VCaP (cell line): ENCODE measurements around the gene NKX2-3.

ENCODE experiments used
- H3K27ac ChIP-seq: fragments of 450-650 bp; 2 replicates; pipeline ENCODE4 v1.5.1; 2017
- TF ChIP-seq, protein P1 (sequence below): fragments of 450-650 bp; conservative IDR thresholded peaks from 2 replicates; pipeline ENCODE4 v1.5.1; 2017; ENCODE audit warnings: mild to moderate bottlenecking, moderate library complexity

Gene NKX2-3

DNA sequence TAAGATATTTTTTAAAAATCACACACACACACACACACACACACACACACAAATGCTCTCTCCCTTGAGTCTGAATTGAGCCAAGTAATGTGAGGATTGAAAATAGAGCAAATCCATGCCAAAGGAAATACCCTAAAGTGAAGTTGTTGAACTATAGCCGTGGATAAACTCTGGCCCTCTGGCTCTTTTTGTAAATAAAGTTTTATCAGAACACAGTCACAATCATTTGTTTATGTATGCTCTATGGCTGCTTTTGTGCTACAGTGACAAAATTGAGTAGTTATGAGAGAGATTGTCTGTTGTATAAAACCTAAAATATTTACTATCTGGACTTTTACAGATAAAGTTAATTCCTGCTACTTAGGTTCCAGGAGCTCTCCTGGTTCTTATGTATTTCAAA is 39.1 kb downstream of the NKX2-3 start:
- peak overlapping the region; percentile 97; the same call in 1 of the 2 replicates for H3K27ac ChIP-seq
- TF ChIP-seq, protein P1, sequence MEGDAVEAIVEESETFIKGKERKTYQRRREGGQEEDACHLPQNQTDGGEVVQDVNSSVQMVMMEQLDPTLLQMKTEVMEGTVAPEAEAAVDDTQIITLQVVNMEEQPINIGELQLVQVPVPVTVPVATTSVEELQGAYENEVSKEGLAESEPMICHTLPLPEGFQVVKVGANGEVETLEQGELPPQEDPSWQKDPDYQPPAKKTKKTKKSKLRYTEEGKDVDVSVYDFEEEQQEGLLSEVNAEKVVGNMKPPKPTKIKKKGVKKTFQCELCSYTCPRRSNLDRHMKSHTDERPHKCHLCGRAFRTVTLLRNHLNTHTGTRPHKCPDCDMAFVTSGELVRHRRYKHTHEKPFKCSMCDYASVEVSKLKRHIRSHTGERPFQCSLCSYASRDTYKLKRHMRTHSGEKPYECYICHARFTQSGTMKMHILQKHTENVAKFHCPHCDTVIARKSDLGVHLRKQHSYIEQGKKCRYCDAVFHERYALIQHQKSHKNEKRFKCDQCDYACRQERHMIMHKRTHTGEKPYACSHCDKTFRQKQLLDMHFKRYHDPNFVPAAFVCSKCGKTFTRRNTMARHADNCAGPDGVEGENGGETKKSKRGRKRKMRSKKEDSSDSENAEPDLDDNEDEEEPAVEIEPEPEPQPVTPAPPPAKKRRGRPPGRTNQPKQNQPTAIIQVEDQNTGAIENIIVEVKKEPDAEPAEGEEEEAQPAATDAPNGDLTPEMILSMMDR, result no peak

DNA sequence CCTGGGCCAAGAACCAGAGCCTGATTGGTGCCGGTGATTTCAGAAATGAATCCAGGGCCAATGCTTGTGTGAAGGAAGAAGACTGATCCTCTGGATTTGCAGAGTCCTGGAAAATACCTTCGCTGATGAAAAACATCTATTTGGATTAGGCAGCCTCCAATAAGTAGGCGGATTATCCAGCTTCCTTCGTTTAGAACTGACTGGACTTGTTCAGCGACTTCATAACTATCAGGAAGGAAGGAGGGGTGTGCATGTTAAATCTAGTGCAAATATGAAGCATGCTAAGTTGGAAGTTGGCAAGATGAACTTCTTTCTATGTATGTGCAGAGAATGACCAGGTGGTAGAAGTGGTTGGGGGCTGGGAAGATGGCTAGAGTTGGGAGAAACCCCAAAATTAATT is 41.0 kb downstream of the NKX2-3 start:
- TF ChIP-seq, protein P1, result no peak
- H3K27ac ChIP-seq, result peak overlapping the region; percentile 97

DNA sequence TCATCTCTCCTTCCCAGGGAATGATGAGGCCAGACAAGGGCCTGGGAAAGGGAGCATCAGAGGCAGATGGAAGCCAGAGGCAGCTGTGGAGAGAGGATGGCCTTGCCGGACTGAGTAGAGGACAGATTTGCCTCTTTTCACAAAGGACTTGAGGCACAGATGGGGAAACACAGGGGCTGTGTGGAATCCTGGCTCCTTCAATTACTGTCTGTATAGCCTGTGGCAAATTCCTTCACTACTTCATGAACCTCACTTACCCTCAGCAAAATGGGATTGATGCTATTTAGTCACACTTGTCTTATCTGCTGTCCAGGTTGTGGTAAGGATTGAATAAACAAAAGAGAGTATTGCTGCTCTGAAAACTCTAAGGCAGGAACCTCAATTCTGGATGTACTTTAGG is 47.2 kb downstream of the NKX2-3 start:
- TF ChIP-seq, protein P1, result no peak
- no peak overlapping the region for H3K27ac ChIP-seq

DNA sequence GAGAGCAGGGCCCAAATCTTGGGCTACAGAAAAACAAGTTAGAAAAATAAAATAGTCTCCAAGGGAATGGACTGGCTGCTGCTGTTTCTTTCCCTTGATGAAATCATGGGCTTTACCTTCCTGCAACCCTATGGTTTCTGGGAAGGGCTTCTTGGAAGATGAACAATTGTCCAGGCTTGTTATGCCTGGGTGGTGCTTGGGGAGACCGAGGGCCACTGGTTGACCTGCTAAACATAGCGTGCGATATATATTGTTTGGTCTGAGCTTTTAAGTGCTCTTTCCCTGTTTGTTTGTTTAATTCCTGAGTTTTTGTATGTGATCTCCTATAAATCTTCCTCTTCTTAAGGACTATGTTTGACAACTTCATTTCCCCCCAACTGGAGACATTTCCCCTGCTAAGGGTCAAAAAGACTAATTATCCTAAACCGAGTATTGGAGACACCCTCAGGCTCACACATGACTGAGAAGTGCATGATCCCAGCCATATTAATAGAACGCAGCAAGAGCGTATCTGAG is 49.6 kb downstream of the NKX2-3 start:
- TF ChIP-seq, protein P1, result no peak
- no peak overlapping the region for H3K27ac ChIP-seq

DNA sequence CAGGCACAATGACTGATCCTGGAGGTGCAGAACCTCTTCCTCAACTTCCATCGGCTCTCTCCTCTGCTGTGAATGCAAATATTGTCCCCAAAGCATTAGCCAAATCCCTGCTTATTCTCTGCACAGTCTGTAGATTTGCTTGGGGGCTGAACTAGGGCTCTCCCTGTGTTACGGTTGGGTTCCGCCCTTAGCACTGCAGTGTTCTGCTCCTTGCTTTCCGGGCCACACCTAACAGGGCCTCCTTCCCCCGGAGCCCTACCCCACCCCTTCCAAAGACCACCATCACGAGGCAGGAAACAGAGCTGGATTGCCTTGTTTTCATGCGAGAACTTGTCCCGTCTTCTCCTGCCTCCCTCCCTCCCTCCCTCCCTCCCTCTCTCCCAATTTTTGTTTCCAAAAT is 50.9 kb downstream of the NKX2-3 start:
- H3K27ac ChIP-seq, result no peak overlapping the region
- TF ChIP-seq, protein P1, result no peak
